Measurements from ENCODE around the gene CDR2. TPM values are rescaled to one million over a fixed set of nuclear protein-coding genes. Genes with fewer than 3 reads are reported as not detected.

Gene CDR2
- total RNA-seq, 1 donor from 2014 or later, result 18.9 TPM

DNA sequence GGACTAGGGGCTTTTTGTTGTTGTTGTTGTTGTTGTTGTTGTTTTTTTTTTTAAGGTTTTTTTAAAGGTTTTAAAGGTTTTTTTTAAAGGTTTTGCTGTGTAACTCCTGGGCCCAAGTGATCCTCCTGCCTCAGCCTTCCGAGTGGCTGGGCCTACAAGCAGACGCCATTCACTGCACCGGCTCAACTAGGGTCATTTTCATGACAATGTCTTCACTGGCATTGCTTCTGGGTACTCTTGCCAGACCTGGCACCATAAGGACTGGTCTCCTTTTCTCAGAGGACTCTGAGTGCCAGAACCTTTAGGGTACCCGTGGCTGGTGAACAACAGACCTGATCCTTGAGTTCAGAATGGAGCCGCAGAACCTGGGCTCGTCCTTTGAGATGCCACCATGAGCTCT is 56.8 kb downstream of the CDR2 start:
- DNase-seq (ENCODE audit: extremely low spot score, unreplicated experiment), result no peak
- Mint-ChIP-seq H3K4me1 (ENCODE audit: unreplicated experiment) (no peaks in the 10 kb centered on the region), H3K9me3 (no peaks in the 10 kb centered on the region), H3K4me3 (no peak overlapping the region), H3K27ac (no peak overlapping the region), H3K36me3 (peaks cover 8% of the 10 kb centered on the region), H3K27me3 (no peaks in the 10 kb centered on the region)
- TF ChIP-seq, protein P1, sequence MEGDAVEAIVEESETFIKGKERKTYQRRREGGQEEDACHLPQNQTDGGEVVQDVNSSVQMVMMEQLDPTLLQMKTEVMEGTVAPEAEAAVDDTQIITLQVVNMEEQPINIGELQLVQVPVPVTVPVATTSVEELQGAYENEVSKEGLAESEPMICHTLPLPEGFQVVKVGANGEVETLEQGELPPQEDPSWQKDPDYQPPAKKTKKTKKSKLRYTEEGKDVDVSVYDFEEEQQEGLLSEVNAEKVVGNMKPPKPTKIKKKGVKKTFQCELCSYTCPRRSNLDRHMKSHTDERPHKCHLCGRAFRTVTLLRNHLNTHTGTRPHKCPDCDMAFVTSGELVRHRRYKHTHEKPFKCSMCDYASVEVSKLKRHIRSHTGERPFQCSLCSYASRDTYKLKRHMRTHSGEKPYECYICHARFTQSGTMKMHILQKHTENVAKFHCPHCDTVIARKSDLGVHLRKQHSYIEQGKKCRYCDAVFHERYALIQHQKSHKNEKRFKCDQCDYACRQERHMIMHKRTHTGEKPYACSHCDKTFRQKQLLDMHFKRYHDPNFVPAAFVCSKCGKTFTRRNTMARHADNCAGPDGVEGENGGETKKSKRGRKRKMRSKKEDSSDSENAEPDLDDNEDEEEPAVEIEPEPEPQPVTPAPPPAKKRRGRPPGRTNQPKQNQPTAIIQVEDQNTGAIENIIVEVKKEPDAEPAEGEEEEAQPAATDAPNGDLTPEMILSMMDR (conservative IDR thresholded peaks at IDR 0.05), result no peak

DNA sequence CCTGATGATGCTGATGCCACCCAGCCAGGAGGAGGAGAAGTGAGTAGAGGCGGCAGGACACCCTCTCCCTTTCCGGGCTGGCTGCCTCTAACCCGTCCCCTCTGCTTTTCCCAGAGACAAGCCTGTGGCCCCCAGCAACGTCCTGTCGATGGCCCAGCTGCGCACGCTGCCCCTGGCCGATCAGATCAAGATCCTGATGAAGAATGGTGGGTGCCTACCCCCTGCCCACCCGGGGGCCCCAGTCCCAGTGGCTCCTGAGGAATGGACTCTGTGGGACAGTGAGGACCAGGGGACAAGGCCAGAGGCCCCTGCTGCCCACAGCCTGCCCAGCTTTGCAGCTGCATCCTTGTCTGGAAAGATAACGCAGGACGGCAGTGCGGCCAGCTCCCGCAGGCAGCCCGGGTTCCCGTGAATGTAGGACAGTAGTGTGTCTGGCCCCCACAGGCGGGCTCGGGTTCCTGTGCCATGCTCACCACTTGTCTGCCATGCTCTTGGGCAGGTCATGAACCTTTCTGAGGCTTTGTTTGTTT is 57.4 kb downstream of the CDR2 start:
- Mint-ChIP-seq H3K4me3 (no peak overlapping the region), H3K27ac (no peak overlapping the region)
- DNase-seq (ENCODE audit: extremely low spot score, unreplicated experiment), result no peak

DNA sequence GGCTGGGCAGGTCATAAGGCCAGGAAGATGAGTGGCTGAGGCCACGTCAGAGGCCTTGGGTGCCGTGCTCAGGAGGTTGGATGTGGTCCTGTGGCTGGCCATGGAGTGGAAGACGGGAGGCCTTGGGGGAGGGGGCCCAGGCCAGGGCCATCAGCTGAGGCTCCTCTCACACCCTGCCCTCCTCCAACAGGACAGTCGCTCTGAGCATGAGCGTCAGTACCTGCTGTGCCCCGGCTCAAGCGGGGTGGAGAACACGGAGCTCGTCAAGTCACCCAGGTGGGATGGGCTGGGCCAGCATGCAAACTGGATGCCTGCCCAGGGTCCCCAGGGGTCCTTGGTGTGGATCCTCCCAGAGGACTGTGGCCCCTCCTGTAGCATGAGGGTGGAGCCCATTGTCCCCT is 58.0 kb downstream of the CDR2 start:
- no peak overlapping the region for H3K4me3 Mint-ChIP-seq
- H3K27ac Mint-ChIP-seq, result no peak overlapping the region
- TF ChIP-seq, protein P1 (conservative IDR thresholded peaks at IDR 0.05), result no peak
- no peak for DNase-seq (ENCODE audit: extremely low spot score, unreplicated experiment)
- no peaks in the 10 kb centered on the region for H3K9me3 Mint-ChIP-seq
- H3K27me3 Mint-ChIP-seq, result no peaks in the 10 kb centered on the region
- peaks cover 13% of the 10 kb centered on the region for H3K36me3 Mint-ChIP-seq
- H3K4me1 Mint-ChIP-seq (ENCODE audit: unreplicated experiment), result no peaks in the 10 kb centered on the region

More for the DNA sequence above, 57.4 kb downstream of the CDR2 start:
- TF ChIP-seq, protein P1 (conservative IDR thresholded peaks at IDR 0.05), result no peak
- Mint-ChIP-seq H3K4me1 (ENCODE audit: unreplicated experiment) (no peaks in the 10 kb centered on the region), H3K9me3 (no peaks in the 10 kb centered on the region), H3K36me3 (peaks cover 9% of the 10 kb centered on the region), H3K27me3 (no peaks in the 10 kb centered on the region)

DNA sequence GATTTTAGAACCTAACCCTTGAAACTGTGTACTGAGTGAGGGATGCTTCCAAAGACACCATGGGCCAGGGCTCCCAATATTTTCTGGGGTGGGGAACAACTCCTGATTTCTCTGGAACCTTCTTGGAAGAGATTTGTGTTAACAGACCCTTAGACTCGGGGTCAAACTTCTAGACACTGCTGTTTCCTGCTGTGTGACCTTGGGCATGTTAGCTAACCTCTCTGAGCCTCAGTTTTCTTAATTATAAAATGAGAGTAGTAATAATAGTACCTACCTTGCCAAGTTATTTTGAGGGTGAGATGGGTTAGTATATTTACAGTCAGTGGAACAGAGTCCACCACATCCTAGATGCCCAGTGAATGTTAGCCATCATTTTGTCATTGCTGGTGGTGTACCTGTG is 58.4 kb downstream of the CDR2 start:
- no peaks in the 10 kb centered on the region for H3K27me3 Mint-ChIP-seq
- no peaks in the 10 kb centered on the region for H3K9me3 Mint-ChIP-seq
- TF ChIP-seq, protein P1 (conservative IDR thresholded peaks at IDR 0.05), result no peak
- H3K4me1 Mint-ChIP-seq (ENCODE audit: unreplicated experiment), result no peaks in the 10 kb centered on the region
- H3K4me3 Mint-ChIP-seq, result no peak overlapping the region
- H3K27ac Mint-ChIP-seq, result no peak overlapping the region
- DNase-seq (ENCODE audit: extremely low spot score, unreplicated experiment), result no peak
- H3K36me3 Mint-ChIP-seq, result peaks cover 9% of the 10 kb centered on the region

DNA sequence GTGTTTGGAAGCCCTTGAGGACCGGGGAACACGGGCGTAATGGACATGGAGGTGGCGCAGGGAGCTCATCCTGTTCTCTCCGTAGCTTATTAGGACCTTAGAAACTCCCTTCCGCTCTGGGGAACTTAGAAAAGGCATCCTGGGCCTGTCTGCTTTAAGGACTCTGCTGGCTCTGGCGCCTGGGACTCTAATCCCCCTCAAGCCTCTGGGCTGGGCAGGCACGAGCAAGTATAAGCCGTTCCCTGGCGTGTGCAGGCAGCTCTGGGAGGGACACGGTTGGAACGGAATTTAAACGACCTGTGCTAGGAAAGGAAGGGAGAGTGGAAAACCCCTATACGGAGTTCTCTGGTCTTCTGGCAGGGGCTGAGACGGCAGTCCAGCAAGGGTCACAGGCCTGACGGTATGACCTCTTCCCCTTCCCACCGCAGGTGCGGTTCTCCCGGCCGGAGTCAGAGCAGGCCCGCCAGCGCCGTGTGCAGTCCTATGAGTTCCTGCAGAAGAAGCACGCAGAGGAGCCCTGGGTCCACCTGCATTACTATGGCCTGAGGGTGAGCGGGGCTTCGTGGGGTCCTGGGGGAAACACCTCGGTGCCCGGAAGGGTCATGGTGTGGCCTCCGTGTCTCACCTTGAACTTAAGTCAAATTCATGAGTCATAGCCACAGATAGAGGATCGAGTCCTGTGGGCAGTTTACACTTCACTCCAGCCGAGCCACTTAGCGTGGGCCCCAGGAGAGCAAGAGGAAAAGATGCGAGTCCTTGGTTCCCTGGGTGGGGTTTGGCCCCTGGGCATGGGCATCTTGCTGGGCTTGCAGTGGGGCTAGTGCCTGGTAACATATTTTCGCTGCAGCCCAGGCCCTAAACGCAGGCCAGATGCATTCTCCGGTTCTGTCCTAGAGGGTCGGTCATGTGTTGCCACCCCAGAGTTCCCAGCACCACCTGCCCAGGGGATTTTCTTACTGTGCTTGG is 59.5 kb downstream of the CDR2 start:
- no peak for DNase-seq (ENCODE audit: extremely low spot score, unreplicated experiment)
- no peaks in the 10 kb centered on the region for H3K9me3 Mint-ChIP-seq
- no peaks in the 10 kb centered on the region for H3K27me3 Mint-ChIP-seq
- TF ChIP-seq, protein P1 (conservative IDR thresholded peaks at IDR 0.05), result no peak
- H3K4me3 Mint-ChIP-seq, result no peak overlapping the region
- H3K36me3 Mint-ChIP-seq, result peaks cover 9% of the 10 kb centered on the region
- no peaks in the 10 kb centered on the region for H3K4me1 Mint-ChIP-seq (ENCODE audit: unreplicated experiment)
- no peak overlapping the region for H3K27ac Mint-ChIP-seq
